Ascending aorta (tissue), 2 donors: Measurements from ENCODE around the gene CAND2. TPM values are rescaled to one million over a fixed set of nuclear protein-coding genes. Genes with fewer than 3 reads are reported as not detected.

ENCODE experiments used
- DNase-seq, 2 donors: peaks; one replicate each; pipeline ENCODE4 v3.0.0-alpha.2; 2019; ENCODE audit warnings: low spot score in 2 of 2
- H3K27ac ChIP-seq, 2 donors: fragments of 200-600 bp; sonication (generic); one replicate each; pipeline ENCODE4 v1.5.1; 2016 to 2017; ENCODE audit warnings: mild to moderate bottlenecking in 1 of 2
- H3K27me3 ChIP-seq: fragments of 200-600 bp; sonication (generic); one replicate; pipeline ENCODE4 v1.5.1; 2017
- H3K36me3 ChIP-seq, 2 donors: fragments of 200-600 bp; sonication (generic); one replicate each; pipeline ENCODE4 v1.5.1; 2016
- H3K4me1 ChIP-seq, 2 donors: fragments of 200-600 bp; sonication (generic); one replicate each; pipeline ENCODE4 v1.5.1; 2016 to 2017; ENCODE audit warnings: mild to moderate bottlenecking in 1 of 2
- H3K4me3 ChIP-seq, 2 donors: fragments of 200-600 bp; sonication (generic); one replicate each; pipeline ENCODE4 v1.5.1; 2016 to 2017; ENCODE audit warnings: mild to moderate bottlenecking in 1 of 2
- H3K9me3 ChIP-seq, 2 donors: fragments of 200-600 bp; sonication (generic); one replicate each; pipeline ENCODE4 v1.5.1; 2016
- CTCF ChIP-seq, 3 experiments: fragments of 200-600 bp in 2 of 3; fragments of 450-650 bp in 1 of 3; sonication (generic) in 2 of 3; IDR thresholded peaks; one replicate each; pipeline ENCODE4 v1.5.1; 2016 to 2019; ENCODE audit warnings: antibody characterized with exemption in 3 of 3, mild to moderate bottlenecking in 1 of 3, moderate library complexity in 1 of 3
- intact Hi-C: fragments of 100-400 bp; cut with DNase I; formaldehyde crosslinking; loops from one replicate; pipeline ENCODE4 v1.15.1; 2023
- total RNA-seq: library from RNA; depleted of rRNA; stranded (reverse); fragments of >200 nt; gene quantifications from one replicate; pipeline ENCODE4 v1.1.0, GENCODE V29; 2016

CAND2 gene
- total RNA-seq, 1 donor from 2014 or later: 14.4 TPM

- H3K27me3 ChIP-seq: no peaks in the 10 kb centered on the region
- no peak for DNase-seq
- peaks cover 3 to 13% of the 10 kb centered on the region in 2 donors for H3K4me1 ChIP-seq
- no peak for TF ChIP-seq CTCF (IDR thresholded peaks at IDR 0.05)
- H3K36me3 ChIP-seq: peaks cover 7 to 16% of the 10 kb centered on the region in 2 donors
- no peak overlapping the region for H3K4me3 ChIP-seq
- intact Hi-C loops: loop anchor here (5.0 kb wide), 2 partner anchors 93 to 242 kb away; partner anchors contain the start of gene MKRN2
- no peaks in the 10 kb centered on the region for H3K9me3 ChIP-seq
- peak overlapping the region; percentile 93 to 95 for H3K27ac ChIP-seq
Measured at GRCh38 chr3:12799525-12800440, 3.3 kb downstream of the CAND2 start.

- intact Hi-C loops: no loop called here
- no peak for TF ChIP-seq CTCF (IDR thresholded peaks at IDR 0.05)
- H3K4me1 ChIP-seq: peaks cover 0 to 3% of the 10 kb centered on the region in 2 donors
- no peaks in the 10 kb centered on the region for H3K27me3 ChIP-seq
- H3K36me3 ChIP-seq: peaks cover 7 to 35% of the 10 kb centered on the region in 2 donors
- H3K4me3 ChIP-seq: no peak overlapping the region
- no peak for DNase-seq
- no peaks in the 10 kb centered on the region for H3K9me3 ChIP-seq
- no peak overlapping the region for H3K27ac ChIP-seq
Measured at GRCh38 chr3:12803371-12803770, 6.9 kb downstream of the CAND2 start.

- Histone ChIP-seq H3K4me1 (peaks cover 0 to 11% of the 10 kb centered on the region in 2 donors), H3K27ac (peak overlapping the region in 1 of 2 donors; percentile 38), H3K36me3 (peaks cover 7 to 35% of the 10 kb centered on the region in 2 donors), H3K4me3 (no peak overlapping the region), H3K9me3 (no peaks in the 10 kb centered on the region), H3K27me3 (no peaks in the 10 kb centered on the region)
- intact Hi-C loops: no loop called here
- TF ChIP-seq CTCF (IDR thresholded peaks at IDR 0.05): no peak
- DNase-seq: no peak
Measured at GRCh38 chr3:12807066-12807465, 10.6 kb downstream of the CAND2 start.

- no peak overlapping the region for H3K4me3 ChIP-seq
- peaks cover 7 to 36% of the 10 kb centered on the region in 2 donors for H3K36me3 ChIP-seq
- H3K27ac ChIP-seq: peak overlapping the region; percentile 38 to 41
- no peaks in the 10 kb centered on the region for H3K27me3 ChIP-seq
- H3K9me3 ChIP-seq: no peaks in the 10 kb centered on the region
- no peak for TF ChIP-seq CTCF (IDR thresholded peaks at IDR 0.05)
- DNase-seq: no peak
- H3K4me1 ChIP-seq: peaks cover 0 to 11% of the 10 kb centered on the region in 2 donors
- intact Hi-C loops: no loop called here
Measured at GRCh38 chr3:12807601-12808359, 11.3 kb downstream of the CAND2 start.

- Histone ChIP-seq H3K27ac (peak overlapping the region in 1 of 2 donors; percentile 41), H3K4me1 (peaks cover 0 to 11% of the 10 kb centered on the region in 2 donors), H3K4me3 (no peak overlapping the region), H3K36me3 (peaks cover 7 to 39% of the 10 kb centered on the region in 2 donors), H3K9me3 (no peaks in the 10 kb centered on the region), H3K27me3 (no peaks in the 10 kb centered on the region)
- TF ChIP-seq CTCF (IDR thresholded peaks at IDR 0.05): no peak
- DNase-seq: no peak
- intact Hi-C loops: no loop called here
Measured at GRCh38 chr3:12808587-12808986, 12.1 kb downstream of the CAND2 start.
